GM18517 (cell line): ENCODE results near the gene OGFR.

Experiments used
- ATAC-seq: cut with Tn5 transposase; IDR thresholded peaks from one replicate; pipeline ENCODE4 v1.9.1; 2021; ENCODE audit warnings: mild to moderate bottlenecking, moderate library complexity; ENCODE audit not compliant: unreplicated experiment

OGFR gene

GRCh38 chr20:62769346-62770071, 35.1 kb upstream of the OGFR start:
- ATAC-seq: no peak

- ATAC-seq: no peak
Observed at GRCh38 chr20:62770111-62770910, 34.3 kb upstream of the OGFR start.

- no peak for ATAC-seq
Observed at GRCh38 chr20:62770916-62771315, 33.7 kb upstream of the OGFR start.

- no peak for ATAC-seq
Observed at GRCh38 chr20:62771396-62772102, 33.1 kb upstream of the OGFR start.

- ATAC-seq: no peak
Observed at GRCh38 chr20:62772103-62772611, 32.5 kb upstream of the OGFR start.

- ATAC-seq: no peak
Observed at GRCh38 chr20:62772619-62772989, 32.0 kb upstream of the OGFR start.

- ATAC-seq: no peak
Observed at GRCh38 chr20:62772990-62773844, 31.4 kb upstream of the OGFR start.

- no peak for ATAC-seq
Observed at GRCh38 chr20:62773845-62774714, 30.6 kb upstream of the OGFR start.

GRCh38 chr20:62774762-62775161, 29.9 kb upstream of the OGFR start:
- ATAC-seq: no peak

GRCh38 chr20:62775206-62775605, 29.4 kb upstream of the OGFR start:
- ATAC-seq: no peak

- no peak for ATAC-seq
Observed at GRCh38 chr20:62776035-62776691, 28.5 kb upstream of the OGFR start.

- ATAC-seq: no peak
Observed at GRCh38 chr20:62776692-62777527, 27.7 kb upstream of the OGFR start.

GRCh38 chr20:62777528-62777830, 27.2 kb upstream of the OGFR start:
- ATAC-seq: no peak

GRCh38 chr20:62778058-62778457, 26.6 kb upstream of the OGFR start:
- ATAC-seq: no peak

GRCh38 chr20:62778601-62779416, 25.8 kb upstream of the OGFR start:
- ATAC-seq: no peak

- ATAC-seq: no peak
Observed at GRCh38 chr20:62779417-62779685, 25.3 kb upstream of the OGFR start.

GRCh38 chr20:62780204-62780603, 24.4 kb upstream of the OGFR start:
- ATAC-seq: no peak

GRCh38 chr20:62780696-62781095, 23.9 kb upstream of the OGFR start:
- ATAC-seq: no peak
